ENCODE measurements around the gene LCNL1. TPM values are rescaled to one million over a fixed set of nuclear protein-coding genes. Genes with fewer than 3 reads are reported as not detected.

LCNL1 gene
- 1 to 10 TPM in 1 of 2 donors, under 1 TPM in 1; 0.24 to 1.1 TPM for total RNA-seq

DNA sequence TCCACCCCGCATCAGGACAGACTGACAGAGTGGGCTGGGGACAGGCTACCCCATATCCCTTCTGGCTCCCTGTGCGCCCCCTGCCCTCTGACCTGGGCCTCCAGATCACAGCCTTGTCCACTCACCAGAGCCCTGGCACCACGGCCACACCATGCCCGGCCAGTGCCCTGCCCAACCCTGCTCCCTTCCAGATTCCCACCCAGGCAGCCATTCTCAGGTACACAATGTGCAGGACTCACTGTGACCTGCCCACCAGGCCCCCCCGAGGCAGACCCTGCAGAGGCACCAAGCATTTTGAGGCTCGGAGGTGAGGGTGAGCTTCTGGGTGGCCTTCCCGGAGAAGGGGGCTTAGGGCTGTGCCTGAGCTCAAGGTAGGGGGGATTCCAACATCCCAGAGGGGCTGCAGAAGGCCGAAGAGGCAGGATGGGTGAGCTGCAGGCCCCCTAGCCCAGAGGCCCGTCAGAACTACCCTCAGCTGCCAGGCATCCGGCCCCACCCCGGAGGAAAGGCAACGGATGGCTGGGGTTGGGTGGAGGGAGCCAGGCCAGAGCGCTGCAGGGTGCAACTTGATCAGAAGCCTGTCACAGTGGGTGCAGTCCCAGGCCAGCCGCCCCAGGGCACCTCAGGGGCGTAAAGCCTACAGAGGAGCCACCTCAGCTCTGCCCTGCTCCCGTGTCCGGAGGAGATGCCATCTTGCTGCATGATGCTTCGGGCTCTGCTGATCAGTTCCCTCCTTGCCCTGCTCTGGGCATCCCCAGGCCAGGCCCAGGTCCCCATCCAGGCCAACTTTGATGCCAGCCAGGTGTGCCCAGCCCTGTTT, at the start of gene LCNL1:
LCNL1 (plus strand) TSS at position 762 of the 820 bp plus-strand sequence. CDS start 594 bp downstream, outside the sequence.
- Histone ChIP-seq H3K9me3 (no peaks in the 10 kb centered on the region), H3K27ac (peak within 1 kb of the TSS; percentile 77 to 81), H3K27me3 (no peaks in the 10 kb centered on the region), H3K4me1 (peaks cover 0 to 80% of the 10 kb centered on the region in 2 donors), H3K36me3 (no peaks in the 10 kb centered on the region), H3K4me3 (no peak within 1 kb of the TSS)
- TF ChIP-seq, protein P1, sequence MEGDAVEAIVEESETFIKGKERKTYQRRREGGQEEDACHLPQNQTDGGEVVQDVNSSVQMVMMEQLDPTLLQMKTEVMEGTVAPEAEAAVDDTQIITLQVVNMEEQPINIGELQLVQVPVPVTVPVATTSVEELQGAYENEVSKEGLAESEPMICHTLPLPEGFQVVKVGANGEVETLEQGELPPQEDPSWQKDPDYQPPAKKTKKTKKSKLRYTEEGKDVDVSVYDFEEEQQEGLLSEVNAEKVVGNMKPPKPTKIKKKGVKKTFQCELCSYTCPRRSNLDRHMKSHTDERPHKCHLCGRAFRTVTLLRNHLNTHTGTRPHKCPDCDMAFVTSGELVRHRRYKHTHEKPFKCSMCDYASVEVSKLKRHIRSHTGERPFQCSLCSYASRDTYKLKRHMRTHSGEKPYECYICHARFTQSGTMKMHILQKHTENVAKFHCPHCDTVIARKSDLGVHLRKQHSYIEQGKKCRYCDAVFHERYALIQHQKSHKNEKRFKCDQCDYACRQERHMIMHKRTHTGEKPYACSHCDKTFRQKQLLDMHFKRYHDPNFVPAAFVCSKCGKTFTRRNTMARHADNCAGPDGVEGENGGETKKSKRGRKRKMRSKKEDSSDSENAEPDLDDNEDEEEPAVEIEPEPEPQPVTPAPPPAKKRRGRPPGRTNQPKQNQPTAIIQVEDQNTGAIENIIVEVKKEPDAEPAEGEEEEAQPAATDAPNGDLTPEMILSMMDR (IDR thresholded peaks at IDR 0.05): no peak
- no peak for DNase-seq (ENCODE audit: low spot score)

DNA sequence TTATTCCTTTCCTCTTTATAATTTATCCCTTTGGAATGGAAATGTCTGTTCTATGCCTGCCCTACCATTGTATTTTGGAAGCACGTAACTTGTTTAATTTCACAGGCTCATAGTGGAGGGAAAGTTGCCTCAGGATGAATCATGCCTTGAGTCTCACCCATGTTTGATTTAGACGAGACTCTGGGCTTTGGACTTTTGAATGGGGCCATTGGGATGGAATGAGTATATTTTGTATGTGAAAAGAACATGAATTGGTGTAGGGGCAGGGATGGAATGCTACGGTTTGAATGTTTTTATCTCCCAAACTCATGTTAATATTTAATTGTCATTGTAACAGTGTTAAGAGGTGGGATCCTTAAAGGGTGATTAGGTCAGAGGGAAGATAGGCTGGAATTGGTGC, 48.5 kb upstream of the LCNL1 start:
- Histone ChIP-seq H3K4me1 (peaks cover 0 to 10% of the 10 kb centered on the region in 2 donors), H3K9me3 (no peaks in the 10 kb centered on the region), H3K36me3 (peaks cover 3% of the 10 kb centered on the region), H3K4me3 (no peak overlapping the region), H3K27ac (no peak overlapping the region), H3K27me3 (no peaks in the 10 kb centered on the region)
- TF ChIP-seq, protein P1 (IDR thresholded peaks at IDR 0.05): no peak
- DNase-seq (ENCODE audit: low spot score): no peak

DNA sequence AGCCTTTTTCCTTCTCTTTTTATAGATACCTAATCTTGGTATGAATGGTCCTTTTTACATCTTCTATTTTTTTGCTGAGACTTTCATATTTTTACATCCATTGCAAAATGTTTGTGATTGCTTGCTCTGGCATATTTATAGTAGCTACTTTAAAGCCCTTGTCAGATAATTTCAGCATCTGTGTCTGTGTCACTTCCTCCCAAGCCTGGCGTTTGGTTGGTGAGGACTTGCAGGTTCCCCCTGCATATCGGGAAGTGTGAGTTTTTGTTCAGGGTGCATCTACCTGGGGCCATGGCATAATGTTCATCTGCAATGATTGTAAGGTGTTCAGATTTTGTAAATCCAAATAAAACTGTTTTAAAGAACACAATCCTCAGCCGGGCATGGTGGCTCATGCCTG, 47.1 kb upstream of the LCNL1 start:
- Histone ChIP-seq H3K4me3 (no peak overlapping the region), H3K27me3 (no peaks in the 10 kb centered on the region), H3K9me3 (no peaks in the 10 kb centered on the region), H3K27ac (no peak overlapping the region), H3K4me1 (peaks cover 0 to 4% of the 10 kb centered on the region in 2 donors), H3K36me3 (peaks cover 17% of the 10 kb centered on the region)
- TF ChIP-seq, protein P1 (IDR thresholded peaks at IDR 0.05): no peak
- DNase-seq (ENCODE audit: low spot score): no peak

DNA sequence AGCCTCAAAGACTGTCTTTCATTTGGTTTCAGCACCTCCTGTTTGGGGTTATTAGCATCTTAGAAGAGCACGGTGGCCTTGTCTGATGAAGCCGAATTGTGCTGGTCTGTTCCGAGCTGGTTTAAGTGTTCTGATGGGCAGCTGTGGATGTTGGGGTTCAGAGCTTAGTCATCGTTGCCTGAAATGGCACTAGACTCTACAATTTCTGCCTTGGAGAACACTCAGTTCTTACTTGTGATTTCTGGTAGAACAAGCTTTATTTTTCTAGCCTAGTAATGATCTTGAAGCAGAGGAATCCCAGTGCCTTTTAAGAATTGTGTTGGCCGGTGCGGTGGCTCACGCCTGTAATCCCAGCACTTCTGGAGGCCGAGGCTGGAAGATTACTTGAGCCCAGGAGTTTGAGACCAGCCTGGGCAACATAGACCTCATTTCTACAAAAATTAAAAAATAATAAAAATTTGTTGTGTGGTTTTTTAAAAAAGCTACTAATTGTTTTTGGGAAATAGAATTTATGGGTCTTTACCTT, 46.1 kb upstream of the LCNL1 start:
- H3K36me3 ChIP-seq: peaks cover 27% of the 10 kb centered on the region
- TF ChIP-seq, protein P1 (IDR thresholded peaks at IDR 0.05): no peak
- H3K4me3 ChIP-seq: no peak overlapping the region
- no peaks in the 10 kb centered on the region for H3K27me3 ChIP-seq
- no peak overlapping the region for H3K27ac ChIP-seq
- H3K9me3 ChIP-seq: no peaks in the 10 kb centered on the region
- H3K4me1 ChIP-seq: peaks cover 0 to 7% of the 10 kb centered on the region in 2 donors
- DNase-seq (ENCODE audit: low spot score): no peak

DNA sequence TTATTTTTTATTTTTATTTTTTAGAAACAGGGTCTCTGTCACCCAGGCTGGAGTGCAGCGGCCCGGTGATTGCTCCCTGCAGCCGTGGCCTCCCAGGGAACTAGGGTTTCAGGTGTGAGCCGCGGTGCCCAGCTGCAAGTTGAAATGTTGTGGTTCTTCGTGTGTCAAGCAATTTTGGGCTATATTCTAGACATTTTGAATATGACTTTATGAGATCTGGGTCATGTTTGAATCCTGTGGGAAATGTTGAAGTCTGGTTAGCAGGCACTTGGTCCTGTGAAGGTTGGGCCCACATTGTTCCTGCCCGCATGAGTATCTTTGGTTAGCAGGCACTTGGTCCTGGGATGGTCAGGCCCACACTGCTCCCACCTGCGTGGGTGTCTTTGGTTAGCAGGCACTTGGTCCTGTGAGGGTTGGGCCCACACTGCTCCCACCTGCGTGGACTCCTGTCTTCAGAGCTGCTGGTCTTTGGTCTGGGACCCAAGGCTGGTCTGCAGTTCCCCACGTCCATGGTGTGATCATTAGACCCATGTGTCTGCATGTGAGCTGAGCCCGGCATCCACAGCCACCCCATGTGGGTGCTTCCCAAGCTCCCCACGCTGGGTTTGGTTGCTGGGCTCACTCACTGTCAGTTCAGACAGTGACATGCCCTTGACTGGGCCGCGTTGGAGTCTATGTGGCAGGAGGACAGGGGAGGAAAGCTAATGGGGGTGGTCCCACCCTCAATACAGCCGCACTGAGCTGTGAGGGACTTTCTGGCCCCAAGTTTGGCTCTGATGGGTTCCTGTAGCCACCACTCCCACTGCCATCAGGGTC, 45.4 kb upstream of the LCNL1 start:
- no peak for DNase-seq (ENCODE audit: low spot score)
- TF ChIP-seq, protein P1 (IDR thresholded peaks at IDR 0.05): no peak
- Histone ChIP-seq H3K36me3 (peaks cover 34% of the 10 kb centered on the region), H3K27ac (no peak overlapping the region), H3K27me3 (no peaks in the 10 kb centered on the region), H3K4me3 (no peak overlapping the region), H3K4me1 (peaks cover 0 to 8% of the 10 kb centered on the region in 2 donors), H3K9me3 (no peaks in the 10 kb centered on the region)

All from right atrium auricular region (tissue), 2 donors.